Measurements from ENCODE around the gene MYH9.

MYH9 gene

GRCh38 chr22:36387709-36387958 lies 133 bp downstream of the MYH9 start:
- no peak for TF ChIP-seq CTCF (IDR thresholded peaks at IDR 0.05; ENCODE audit: insufficient read depth, missing control alignments)
- no peak for FAIRE-seq
- no peak for DNase-seq (ENCODE audit: insufficient read length, low spot score)

DNA sequence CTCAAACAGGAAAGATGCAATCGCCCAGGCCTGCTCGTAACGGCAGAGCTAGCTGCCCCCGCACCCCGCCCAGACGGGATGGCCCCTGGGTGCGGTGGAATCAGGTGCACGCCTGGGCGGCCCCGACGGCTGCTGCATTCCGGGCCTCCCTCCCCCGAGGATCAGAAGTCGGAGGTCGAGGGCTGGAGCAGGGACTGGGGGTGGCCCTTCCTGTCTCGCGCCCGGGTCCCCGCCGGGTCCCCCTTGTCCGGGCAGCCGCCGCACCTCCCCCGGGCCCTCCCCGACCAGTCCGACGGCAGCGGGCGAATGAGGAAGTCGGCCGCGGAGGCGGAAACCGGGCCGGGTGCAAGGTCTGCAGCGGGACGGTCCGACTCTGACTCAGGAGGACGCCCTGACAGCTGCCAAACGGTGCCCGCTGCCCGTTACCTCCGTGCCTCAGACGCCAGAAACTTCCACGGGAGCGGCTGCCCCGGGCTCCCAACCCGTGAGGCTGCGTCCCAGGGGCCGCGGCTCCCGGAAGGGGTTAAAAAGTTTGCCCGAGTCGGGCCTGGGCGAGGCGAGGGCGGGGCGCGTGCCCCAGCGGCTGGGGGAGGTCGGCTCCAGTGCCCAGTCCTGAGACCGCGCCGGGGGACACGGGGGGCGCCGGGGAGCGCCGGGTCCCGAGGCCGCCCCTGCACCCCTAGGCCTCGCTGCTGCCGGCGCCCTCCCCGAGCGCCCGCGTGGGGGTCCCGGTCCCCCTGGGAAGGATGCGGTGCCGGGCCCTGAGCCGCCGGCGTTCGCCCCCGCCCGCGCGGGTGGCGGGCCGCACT lies 663 bp downstream of the MYH9 start:
- DNase-seq (ENCODE audit: insufficient read length, low spot score): no peak

GRCh38 chr22:36386351-36386899 lies 1.3 kb downstream of the MYH9 start:
- no peak for TF ChIP-seq CTCF (IDR thresholded peaks at IDR 0.05; ENCODE audit: insufficient read depth, missing control alignments)
- no peak for DNase-seq (ENCODE audit: insufficient read length, low spot score)
- FAIRE-seq: no peak

More for the DNA sequence above, 663 bp downstream of the MYH9 start:
- TF ChIP-seq CTCF (IDR thresholded peaks at IDR 0.05; ENCODE audit: insufficient read depth, missing control alignments): no peak
- no peak for FAIRE-seq

GRCh38 chr22:36385491-36386350 lies 2.0 kb downstream of the MYH9 start:
- DNase-seq (ENCODE audit: insufficient read length, low spot score) (no peak), FAIRE-seq (no peak)
- no peak for TF ChIP-seq CTCF (IDR thresholded peaks at IDR 0.05; ENCODE audit: insufficient read depth, missing control alignments)

DNA sequence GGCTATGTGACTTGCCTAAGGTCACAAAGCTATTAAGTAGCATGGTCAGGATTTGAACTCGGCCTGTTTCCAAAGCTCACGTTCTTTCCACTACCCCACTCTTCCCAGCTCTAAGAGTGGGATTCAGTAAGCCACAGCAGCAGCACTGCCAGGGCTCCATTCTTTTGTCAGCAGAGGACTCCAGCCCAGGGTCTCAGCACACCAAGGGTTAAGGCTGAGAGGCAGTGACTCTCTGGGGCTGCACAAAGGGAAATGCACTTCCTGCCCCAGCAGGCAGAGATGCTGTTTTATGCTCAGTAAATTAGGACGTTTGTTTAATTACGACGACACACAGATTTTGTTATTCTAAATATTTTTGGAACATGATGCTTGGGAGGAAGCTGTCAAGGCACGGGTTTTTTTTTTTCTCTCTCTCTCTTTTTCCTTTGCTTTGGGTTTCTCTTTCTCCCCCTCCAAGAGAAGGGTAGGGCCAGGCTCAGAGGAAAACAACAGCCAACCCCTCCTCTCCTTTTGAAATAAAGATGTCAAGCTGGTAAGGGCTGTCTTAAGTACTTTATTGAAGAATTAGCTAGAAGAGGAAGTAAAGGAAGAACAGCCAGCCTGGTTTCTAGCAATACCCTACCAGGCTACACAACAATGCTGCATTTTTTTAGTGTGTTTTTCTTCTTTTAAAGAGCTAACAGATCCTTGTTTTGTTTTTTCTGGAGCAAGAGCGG lies 2.8 kb downstream of the MYH9 start:
- TF ChIP-seq CTCF (IDR thresholded peaks at IDR 0.05; ENCODE audit: insufficient read depth, missing control alignments): no peak

GRCh38 chr22:36383110-36383581 lies 4.6 kb downstream of the MYH9 start:
- DNase-seq (ENCODE audit: insufficient read length, low spot score) (no peak), FAIRE-seq (no peak)
- TF ChIP-seq CTCF (IDR thresholded peaks at IDR 0.05; ENCODE audit: insufficient read depth, missing control alignments): no peak

More for the DNA sequence above, 2.8 kb downstream of the MYH9 start:
- FAIRE-seq (no peak), DNase-seq (ENCODE audit: insufficient read length, low spot score) (no peak)
